Stimulated activated CD4-positive, alpha-beta T cell treated with anti-CD3 and anti-CD28 coated beads, Interleukin-2, amount 100 ng/mL, for 24 hours (primary cell): Measurements from ENCODE around the gene H19.

ENCODE experiments used
- DNase-seq, 2 donors: peaks; one replicate each; pipeline ENCODE4 v3.0.0-alpha.2; 2020

Gene H19

GRCh38 chr11:1982873-1983600 is 14.6 kb downstream of the H19 start:
- no peak for DNase-seq

DNA sequence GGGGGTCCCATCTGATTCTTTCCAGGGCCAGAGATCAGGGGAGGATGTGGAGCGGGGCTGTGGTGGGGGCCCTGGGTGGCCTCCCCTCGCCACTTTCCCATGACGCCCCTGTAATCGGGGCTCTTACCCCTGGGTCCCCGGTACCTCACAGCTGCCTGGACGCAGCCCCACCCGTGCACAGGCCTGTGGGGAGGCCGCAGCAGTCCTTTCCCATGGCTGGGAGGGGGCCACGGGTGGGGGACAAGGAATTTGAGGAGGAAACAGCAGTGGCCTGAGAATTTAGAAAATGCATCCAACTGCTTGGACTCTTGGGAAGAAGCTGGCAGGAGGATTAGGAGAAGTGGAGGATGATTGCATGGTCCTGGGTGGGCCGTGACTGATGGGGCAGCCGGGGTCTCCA is 18.0 kb downstream of the H19 start:
- DNase-seq: no peak

GRCh38 chr11:1978720-1979473 is 18.7 kb downstream of the H19 start:
- no peak for DNase-seq

GRCh38 chr11:1975185-1975584 is 22.5 kb downstream of the H19 start:
- DNase-seq: no peak

DNA sequence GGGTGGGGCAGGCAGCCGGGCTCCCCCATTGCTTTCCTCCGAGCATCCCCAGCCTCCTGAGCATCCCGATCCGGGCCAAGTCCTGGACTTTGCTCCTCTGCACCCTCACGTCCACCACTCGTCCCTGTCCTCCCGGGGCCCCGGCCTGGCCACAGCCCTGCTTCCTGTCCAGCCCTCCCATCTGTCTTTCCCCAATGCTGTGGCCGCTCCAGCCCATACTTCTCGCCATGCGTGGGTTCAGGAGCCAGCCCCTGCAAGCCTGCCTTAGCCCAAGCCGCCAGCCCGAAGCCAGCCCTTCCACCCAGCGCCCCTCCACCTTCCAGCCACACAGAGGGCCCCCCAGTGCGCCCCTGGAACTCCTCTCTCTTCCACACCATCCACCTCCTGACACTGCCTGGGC is 26.7 kb downstream of the H19 start:
- DNase-seq: no peak

- no peak for DNase-seq
These were observed 27.9 kb downstream of the H19 start for GRCh38 chr11:1969776-1970175.

DNA sequence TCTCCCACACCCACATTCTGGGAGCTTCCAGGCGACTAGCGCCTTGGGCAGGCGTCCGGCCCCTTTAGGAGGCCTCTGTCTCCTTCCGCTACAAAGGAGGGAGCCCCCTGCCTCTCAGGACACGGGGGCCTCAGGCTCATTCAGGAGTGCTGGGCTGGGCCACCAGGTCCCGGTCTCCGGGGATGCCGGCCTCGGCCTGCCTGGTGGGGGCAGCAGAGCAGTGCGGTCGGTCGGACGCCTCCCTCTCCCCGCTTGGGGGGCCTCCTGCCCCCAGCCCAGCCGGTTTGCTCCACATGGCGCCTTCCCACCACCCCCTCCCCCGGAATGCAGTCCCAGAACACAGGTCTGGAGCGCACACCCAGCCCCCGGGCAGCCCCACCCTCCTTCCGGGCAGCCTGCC is 28.6 kb downstream of the H19 start:
- DNase-seq: no peak

DNA sequence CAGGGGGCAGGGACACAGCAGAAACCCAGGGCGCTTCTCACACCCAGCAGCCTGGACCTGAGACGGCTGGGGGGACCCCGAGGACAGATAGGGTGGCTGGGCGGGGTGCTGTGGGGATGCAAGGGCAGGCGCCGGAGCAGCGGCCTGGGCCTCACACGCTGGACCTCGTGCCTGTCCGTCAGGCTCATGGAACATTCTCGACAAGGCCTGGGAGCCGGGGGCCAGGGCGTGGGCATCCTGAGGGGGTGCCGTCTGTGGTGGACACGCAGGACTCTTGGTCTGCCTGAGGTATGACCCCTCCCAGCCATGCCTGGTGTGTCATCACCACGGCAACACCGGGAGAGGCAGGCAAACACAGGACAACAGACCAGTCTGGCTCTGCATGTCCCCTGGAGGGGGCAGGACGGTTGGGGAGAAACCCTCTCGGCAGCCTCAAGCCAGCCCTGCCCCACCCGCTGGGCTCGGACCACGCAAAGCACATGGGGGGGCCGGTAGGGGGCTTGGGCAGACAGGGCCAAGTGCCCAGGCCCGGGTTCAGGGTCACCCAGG is 29.1 kb downstream of the H19 start:
- DNase-seq: no peak

DNA sequence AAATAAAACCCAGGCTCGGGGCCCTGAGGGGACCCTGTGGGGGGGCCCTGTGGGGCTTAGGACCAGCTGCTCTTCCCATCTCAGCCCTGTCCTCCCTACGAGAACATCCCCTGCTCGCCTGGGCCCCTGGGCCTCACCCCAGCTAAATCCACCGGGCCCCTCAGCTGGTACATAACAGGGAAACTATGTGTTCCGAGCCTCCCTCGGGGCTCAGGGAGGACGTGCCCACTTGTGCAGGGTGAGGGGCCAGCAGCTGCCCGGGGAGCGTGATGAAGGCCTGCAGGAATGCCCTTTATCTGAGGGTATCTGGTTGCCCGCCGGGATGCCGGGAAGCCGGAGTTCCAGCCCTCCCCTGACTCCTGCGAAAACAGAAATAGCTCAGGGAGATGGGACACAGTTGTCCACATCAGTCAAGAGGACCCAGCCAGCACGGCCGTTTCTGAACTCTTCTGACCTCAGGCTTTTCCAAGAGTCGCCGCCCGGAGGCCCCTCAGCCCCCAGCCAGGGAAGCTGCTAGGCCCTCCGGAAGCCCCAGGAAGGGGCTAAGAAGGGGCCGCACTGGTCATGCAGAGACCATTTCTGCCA is 29.9 kb downstream of the H19 start:
- no peak for DNase-seq

DNA sequence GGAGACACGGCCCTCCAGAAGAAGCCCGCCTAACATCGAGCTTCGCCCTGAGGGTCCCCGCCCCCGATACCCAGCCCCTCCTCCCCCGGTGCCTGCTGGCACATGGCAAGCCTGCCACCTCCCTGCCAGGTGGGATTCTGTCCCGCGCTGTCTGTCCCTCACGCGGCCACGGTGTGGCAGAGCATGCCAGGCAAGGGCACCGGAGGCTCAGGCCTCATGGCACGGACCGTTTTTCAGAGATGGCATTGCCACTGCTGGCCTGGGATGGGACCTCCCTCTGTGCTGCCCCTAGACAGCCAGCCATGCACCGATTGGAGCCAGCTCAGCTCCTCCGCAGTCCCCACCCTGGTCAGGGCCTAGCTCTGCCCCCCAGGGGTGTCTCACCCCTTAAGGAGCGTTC is 31.1 kb downstream of the H19 start:
- no peak for DNase-seq

GRCh38 chr11:1964955-1965354 is 32.7 kb downstream of the H19 start:
- DNase-seq: no peak

DNA sequence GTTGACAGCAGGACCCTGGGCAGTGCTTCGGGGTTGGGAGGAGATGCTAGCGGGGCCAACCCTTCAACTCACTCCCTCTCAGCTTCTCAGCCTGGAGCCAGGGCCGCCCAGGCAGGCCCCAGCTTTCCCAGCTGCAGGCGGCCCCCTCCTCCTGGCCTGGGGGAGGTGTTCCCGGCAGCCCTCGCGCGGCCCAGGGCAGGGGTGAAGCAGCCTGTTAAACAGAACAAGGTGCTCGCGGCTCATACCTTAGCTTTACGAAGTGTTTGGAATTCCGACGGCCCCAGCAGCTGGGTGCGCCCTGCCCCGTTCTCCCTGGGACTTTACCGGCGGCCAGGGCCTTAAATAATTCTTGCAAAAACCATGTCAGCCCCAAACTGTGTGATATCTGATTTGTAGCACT is 33.3 kb downstream of the H19 start:
- DNase-seq: no peak

- DNase-seq: no peak
These were observed 33.8 kb downstream of the H19 start for GRCh38 chr11:1963864-1964263.

DNA sequence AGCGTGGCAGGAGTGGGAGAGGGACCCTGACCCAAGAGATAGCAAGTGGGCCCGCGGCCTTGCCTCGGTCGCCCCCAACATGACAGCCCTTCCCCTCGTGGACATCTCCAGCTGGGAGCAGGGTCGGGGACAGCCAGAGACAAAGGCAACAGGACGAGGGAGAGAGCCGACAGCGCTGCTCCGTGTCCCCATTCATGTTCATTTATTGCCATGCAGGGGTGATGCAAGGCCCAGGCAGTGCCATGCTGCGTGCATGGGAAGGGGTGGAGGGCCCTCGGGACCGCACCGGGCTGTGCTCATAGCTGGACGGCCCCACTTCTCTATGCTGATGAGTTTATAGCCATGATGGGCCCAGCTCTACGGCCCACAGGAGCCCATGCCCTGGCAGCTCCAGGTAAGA is 37.9 kb downstream of the H19 start:
- no peak for DNase-seq

DNA sequence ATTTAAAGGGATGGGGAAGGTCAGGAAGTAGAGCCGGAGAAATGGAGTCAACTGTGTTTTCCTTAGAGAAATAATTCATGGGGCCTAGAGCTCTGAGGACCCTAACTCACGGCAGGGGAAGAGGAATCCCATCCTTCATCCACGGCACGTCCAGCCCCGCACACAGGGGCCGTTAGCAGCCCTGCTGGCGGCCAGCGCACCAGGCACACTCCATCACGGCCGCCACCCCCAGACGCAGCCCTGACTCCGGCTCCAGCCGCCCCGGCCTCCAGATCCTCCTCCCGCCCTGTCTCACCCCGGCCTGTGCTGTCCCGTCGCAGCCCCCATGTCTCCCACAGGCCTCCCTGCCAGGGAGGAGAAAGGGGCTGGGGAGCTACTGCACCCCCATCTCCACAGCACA is 39.3 kb downstream of the H19 start:
- DNase-seq: no peak

DNA sequence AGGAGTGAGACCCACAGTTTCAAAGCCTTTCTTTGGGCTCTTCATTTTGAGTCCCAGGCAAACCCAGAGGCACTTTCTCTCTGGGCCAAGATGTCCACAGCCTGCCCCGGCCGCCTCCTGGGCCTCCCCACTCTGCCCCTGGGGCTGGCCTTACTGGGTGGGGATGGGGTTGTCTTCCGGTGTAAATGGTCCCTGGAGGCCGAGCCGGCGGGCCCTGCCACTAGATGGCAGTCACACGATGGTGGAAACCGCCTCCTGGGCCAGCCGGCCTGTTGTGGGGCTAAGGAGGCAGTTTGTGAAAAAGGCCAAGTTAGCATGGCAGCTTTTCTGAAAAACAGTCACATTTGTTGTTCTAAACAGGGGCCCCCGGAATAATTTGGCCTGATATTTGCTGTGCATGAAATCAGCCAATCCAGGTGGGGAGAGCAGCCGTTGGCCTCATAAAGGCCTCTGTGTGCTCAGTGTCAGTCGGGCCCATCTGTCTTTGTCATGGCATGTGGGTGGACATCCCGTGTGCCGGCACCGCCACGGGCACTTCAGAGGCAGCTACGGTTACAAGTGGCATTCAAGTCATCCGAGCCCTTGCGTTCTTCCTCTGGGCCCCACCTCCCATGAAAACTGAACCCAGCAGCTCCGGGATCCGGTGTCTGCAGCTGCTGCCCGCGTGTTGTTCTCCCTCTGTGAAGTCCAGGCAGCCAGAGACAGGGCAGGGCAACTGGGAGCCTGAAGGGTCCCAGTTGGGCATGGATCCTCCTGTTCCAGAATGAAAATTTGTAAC is 44.0 kb downstream of the H19 start:
- DNase-seq: peak; percentile 12 to 20

GRCh38 chr11:1952806-1953482 is 44.7 kb downstream of the H19 start:
- no peak for DNase-seq

GRCh38 chr11:1949922-1950321 is 47.7 kb downstream of the H19 start:
- DNase-seq: no peak

DNA sequence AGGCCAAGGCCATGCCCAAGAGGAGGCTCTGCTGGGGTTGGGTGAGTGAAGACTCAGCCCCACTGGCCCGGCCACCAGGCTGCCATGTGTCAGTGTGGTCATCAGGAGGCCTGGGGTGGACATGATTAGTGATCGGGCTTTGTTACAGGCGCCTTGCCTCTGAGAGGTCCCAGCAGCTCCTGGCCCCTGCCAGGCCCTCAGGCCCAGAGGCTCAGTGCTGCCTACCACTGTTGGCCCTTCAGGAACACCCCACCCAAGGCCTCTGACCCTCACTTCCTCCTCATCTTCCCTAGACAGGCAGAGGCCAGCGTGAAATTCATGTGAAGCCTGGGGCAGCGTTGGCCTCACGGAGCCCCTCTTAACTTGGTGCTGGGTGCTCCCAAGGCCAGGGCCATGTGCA is 48.3 kb downstream of the H19 start:
- DNase-seq: no peak

GRCh38 chr11:1948389-1948788 is 49.3 kb downstream of the H19 start:
- no peak for DNase-seq

GRCh38 chr11:1947592-1948237 is 49.9 kb downstream of the H19 start:
- no peak for DNase-seq
